HG02623 (cell line): ENCODE results near the gene HOXC6.
"Not testable (repeated sequence)": the region's sequence is repeated elsewhere in the genome, so short reads cannot be mapped to it uniquely, and the experiment has no call there.

Experiments
- ATAC-seq: cut with Tn5 transposase; IDR thresholded peaks from one replicate; pipeline ENCODE4 v1.9.1; 2021; ENCODE audit warnings: moderate library complexity; ENCODE audit not compliant: unreplicated experiment

The HOXC6 gene

DNA sequence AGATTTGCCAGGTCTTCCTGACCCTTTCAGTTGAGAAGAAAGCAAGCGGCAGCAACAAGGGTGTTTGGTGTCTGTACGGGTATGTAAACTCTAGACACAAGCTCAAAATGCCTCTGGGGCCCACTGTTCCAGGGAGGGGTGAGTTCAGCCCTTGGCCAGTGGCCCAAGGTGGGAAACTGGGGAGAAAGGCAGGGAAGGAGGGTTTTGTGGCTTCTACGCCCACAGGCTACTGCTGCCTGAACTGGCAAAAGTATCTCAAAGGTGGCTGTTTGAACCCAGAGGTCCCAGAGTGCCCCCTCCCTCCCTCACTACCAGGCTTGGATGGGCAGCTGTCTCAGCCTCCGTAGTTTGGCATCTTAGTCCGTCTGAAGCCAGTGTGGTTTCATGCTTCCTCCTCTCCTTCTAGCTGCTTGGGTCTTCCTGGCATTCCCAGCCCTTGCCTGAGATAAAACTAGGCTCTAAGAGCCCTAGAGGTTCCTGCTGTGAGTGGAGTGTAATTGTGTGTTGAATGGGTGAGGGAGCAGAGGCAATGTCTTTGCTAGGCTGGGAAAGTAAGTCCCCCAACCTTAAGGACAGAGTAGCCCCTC, 10.1 kb downstream of the HOXC6 start:
- no peak for ATAC-seq

DNA sequence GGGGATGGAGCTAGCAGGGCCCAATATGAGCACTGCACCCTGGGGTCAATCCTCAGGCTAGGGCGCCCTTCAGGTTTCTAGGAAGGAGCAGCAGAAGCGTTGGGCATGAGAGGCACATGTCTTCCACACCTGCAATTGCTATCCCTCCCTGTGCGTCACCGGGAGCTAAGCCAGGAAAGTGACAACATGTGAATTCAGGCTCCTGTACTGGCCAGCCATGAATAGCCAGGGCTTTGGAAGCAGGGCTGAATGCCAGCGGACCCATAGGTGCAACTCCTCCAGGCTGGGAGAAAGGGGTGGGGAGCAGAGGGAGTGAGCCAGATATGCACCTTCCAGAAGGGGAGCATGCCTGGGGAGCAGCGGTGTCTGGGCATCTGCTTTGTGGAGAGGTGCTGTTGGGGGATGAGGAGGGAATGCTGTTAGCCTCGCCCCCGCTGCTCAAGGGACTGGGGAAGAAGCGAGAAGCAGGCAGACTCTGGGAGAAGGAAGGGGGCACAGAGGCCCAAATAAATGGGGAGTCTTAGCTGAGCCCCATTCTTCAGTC, 10.7 kb downstream of the HOXC6 start:
- no peak for ATAC-seq

DNA sequence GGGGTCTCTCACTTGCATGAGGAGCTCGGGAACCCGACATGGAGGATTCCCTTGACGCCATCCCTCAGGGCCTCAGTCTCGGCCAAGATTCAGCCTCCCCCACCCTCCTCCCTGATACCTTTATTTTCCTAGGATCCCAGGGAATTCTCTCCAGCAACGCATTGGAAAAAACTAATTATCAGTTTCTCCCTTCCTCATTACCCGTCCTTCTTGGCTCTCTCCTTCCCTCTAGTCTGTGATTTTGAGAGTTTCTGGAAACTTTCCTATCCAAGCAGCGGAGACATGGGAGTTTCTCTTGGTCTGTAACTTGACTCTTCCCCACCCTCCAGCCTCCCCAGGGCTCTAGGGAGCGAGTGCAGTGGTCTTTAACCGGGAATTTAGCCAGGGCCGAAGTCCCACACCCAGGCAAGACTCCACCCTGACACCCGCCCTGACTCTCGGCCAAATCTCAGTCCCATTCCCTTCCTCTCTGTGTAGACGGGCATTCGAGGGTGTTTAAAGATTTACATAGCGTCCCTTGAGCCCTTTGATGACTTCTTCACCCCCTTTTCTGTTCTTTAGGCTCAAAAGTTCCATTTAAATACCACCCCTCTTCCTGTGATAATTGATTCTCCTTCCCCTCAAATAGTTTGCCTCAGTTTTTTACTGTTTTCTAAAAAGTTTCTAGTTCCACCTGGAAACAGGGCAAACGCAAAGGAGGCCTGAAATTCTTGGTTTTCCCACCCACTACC, 11.3 kb downstream of the HOXC6 start:
- ATAC-seq = no peak

DNA sequence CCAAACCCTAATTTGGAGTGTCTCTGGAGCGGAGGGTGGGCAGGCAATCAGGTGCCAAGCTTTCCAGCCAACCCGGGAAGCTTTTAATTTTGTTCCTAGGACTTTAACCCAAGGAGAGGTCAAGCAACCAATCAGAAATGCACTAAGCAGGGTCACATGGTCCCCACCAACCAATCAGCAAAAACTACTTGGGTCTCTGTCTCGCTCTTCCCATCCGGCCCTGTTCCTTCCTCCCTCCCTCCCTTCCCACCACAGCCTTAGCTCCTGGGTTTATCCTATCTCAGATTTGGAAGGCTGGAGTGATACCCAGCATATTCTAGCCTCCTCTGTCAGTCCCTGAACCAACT, 11.9 kb downstream of the HOXC6 start:
- ATAC-seq = no peak

DNA sequence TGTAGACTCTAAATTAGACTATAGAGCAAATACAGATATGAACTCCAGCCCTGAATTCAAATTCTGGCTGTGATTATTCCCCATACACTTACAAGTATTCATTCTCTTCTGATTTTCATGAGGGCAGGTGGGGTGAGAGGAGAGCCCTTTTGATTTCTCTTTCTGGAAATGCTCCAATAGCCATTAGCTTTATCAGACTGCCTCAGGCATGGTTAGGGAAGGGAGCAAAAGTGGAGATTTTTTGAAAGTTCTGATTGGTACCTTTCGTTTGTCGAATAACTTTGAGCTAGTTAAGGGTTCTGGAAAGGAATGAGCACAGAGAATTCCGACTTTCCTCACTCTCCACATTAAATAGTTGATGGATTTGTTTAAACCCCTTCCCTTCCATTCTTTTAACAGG, 12.4 kb downstream of the HOXC6 start:
- no peak for ATAC-seq

DNA sequence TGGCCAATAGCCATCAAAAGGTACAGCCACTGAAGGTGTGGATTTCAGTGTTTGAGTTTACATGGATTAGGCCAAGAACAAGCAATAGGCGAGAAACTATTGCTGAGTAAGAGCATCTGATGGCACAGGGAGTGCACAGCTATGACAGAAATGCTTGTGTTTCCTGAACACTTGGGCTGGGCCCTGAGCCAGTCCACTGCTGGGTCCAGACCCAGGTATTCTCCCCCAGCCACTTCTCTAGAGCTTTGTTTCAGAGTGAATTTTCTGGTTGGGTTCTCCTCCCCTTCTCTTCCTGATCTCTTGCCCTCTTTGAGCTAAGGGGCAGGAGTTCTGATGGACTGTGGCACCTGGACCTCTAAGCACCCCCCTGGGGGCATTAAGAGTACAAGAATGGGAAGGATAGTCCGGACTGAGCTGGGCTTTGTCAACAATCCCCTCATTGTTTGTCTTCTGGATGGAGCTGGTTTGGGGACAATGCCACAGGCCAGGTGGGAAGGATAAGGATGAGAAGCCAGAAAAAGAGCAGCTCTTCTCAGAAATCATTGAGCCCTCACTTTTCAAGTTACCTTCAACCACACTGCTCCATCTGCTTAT, 13.0 kb downstream of the HOXC6 start:
- ATAC-seq = no peak

DNA sequence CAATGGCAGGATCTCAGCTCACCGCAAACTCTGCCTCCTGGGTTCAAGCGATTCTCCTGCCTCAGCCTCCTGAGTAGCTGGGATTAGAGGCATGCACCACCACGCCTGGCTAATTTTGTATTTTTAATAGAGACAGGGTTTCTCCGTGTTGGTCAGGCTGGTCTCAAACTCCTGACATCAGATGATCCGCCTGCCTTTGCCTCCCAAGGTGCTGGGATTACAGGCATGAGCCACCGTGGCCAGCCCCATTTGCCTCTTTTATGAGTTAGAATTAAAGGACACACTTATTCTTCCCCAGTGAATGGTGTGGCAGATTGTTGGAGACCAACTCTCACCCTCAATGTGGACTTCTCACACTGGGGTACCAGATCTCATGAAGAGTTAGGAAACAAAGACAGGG, 13.8 kb downstream of the HOXC6 start:
- not testable (repeated sequence) for ATAC-seq

DNA sequence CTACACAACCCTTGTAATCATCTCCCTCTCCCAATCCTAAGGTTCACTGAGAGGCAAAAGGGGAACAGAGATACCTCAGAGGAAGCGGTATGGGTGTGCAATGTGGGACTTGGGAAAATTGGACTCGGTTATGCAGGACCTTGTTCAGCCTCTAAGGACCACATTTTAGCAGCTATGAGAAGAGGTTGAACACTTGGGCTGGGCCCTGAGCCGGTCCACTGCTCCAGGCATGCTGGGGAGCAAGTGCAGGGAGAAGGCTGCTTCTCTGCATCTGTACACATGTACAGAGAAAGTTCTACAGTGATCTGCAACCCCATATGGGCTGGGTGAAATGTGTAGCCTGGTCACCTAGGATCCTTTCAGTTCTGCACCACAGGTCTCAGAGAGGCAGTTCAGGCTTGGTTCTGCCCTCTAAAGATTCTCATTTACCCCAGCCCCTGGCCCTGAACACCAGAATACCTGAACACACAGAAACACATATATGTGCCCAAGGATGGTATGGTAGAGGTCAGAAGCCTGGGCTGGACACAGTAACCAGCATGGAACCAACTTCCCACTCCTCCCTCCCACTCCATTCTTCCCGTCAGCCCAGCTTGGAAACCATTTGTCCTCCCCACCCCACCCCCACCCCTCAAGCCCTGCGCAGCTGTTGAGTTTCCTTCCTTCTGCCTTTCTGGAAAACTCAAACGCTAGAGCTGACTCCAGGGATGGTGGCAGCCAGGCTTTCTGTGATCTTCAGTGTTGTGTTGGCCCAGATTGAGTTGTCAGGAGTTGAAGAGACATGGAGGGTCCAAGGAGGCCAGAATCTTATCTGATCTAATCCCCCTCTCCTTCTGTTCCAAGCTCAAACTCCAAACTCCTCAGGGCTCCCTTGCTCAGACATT, 15.0 kb downstream of the HOXC6 start:
- no peak for ATAC-seq

DNA sequence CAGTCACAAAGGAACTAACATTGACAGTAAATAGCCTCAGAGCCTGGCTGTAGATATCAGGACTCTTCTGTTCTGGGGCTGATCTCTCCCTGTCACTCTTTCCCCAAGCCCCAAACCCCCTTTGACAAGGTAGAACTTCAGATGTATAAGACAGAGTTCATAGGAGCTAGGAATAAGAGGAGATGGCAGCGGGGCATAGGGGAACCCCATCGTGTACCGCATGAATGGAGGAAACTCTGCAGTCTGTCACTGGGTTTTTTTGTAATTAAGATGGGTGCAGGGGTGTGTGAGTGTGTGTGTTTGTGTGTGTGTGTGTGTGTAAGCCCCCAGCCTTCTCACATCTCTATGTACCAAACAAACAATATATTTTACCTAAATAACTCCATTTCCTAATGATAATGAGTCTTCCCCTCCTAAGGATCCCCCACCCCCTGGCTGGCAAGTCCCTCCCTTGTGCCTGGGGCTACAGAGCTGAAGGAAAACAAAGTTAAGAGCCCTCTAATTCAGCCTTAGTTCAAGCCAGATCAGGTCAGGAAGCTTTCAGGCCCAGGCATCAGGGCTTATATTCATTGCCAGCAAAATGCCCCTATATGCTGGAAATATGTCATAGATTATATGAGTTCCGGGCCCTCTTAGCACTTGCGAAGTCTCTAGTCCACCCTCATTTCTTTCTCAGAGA, 16.3 kb downstream of the HOXC6 start:
- no peak for ATAC-seq

DNA sequence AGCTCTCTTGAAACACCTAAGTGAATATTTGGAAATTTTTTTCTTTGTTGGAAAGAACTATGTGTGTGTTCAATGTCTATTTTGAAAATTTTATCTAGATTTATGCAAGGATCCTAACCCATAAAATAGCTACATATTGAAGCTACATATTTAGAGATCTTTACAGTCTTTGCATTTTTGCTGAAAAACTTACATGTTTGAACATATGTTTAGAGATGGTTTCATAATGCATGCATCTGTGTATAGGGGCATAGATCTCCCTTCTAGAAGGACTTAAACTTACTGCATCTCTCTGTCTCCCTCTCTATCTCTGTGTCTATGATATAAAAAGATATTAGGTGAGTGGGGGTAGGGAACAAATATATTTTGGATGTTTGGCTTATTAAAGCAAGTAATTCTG, 17.2 kb downstream of the HOXC6 start:
- no peak for ATAC-seq

DNA sequence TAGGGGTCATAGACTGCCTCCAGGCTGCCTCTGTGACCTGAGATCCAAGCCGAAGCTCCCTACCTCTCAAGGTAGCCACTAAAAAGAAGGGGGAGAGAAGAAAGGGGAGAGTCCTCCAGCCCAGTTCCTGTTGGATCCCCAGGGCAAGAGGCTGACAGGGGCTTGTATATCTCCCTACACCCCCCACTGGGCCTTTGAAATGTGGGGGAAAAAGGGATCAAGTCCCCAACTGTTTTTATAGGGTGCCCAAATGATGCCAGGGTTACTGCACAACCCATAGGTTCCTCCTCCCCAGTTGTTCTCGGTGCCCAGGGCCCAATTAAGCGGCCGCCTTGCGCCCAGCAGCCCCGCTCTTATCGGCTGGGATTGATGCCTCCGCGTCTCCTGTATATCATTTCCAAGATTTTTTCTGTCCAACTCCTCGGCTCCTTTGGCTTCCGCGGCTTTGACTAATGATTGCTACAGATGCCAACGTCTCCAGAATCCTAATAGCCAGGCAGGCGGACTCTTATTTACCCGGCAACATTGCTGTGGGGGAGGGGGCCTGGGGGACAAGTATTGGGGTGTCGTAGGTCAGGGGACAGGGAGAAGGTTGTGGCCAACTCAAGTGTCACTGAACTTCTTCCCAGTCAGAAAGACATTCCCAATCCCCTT, 17.8 kb downstream of the HOXC6 start:
- no peak for ATAC-seq

DNA sequence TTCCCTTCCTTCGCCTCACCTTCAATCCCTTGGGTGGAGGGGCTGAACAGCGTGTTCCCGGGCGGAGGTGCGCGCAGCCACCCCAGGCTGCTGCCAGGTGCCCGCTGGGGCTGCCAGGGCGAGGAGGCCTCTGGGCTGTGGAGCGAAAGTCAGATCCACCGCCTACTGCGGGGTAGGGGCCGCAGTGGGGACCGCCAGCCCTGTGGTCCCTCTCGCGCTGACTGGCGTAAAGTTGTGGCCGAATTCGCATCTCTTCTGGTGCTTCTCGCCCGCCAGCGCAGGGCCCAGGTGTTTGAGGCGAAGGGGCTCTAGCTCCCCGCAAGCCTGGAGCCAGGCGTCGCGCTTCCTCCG, 18.5 kb downstream of the HOXC6 start:
- no peak for ATAC-seq

DNA sequence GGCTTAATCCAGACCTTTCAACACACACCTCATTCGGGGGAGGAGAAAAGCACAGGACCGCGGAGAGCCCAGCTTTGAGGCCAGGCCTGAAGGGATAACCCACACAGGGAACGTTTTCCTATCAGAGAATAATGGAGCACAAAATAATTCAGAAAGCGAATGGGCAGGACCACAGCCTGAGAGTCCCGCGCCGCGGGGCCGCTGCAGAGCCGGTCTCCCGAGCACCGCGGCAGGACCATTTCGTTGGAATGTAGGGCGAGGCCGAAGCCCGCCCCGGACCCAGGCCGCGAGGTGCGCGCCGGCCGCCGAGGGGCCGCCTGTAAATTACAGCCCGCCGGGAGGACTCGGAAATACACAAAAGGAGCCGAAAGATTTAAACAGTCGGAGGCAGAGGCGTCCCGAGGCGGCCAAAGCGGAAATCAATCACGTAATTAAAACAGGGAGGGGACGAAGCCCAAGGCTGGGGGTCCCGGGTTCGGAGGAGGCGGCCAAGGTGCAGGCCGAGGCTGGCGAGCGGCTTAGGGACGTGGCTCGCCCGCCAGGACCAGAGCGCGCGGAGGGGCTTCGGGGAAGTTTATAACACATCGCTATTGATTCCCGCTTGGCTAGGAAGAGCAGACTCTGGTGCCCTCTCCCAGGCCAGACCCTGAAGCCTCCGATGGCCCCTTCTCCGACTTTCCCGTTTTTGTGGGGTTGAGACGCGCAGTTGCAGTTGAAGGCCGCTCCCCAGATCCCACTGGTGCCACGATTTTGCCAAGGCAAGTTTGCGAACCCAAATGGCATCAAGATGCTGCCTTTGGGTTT, 19.1 kb downstream of the HOXC6 start:
- ATAC-seq = no peak

DNA sequence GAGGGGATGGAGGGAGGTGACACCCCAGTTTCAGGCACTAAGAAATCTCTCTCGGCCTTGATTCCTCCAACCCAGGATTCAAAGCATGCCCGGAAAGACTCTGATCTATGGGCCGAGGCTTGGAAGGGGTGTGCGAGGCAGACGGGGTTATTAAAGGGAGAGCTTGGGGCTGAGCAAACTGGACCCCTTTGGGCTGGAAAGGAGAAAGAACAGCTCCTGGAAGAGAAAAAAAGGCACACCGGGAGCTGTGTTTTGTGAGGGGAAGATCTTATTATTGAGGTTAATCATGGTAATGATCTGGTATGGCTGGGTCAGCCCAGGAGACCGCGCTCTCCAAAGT, 19.7 kb downstream of the HOXC6 start:
- no peak for ATAC-seq

DNA sequence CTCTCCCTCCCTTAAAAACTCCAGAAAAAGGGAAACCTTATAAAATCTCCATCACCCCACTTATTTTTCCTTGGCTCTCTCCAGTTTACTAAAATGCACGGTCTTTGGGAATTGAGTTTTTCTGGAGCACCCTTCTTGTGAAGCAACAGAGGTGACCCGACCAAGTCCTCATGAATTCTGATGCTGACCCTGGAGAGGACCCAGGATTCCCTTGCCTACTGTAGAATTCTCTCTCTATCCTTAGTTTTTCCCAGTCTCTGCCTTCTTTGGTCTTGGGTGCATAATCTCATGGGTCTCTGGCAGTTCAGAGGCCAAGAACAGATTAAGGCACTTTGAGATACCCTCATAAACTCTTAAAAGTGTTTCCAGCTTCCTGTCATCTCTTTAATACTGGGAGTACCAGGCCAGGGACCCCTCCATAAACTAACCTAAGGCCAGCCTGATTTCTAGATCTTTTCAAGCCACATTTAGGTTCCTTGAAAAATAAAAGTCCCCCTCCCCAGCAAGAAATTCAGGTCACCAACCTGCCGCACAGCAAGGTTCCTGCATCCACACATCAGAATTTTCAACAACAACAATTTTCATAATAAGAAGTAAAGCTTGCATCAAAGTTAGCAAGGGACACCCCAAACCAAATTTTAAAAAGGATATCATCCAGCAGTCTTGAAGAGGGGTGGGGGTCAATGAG, 20.3 kb downstream of the HOXC6 start:
- no peak for ATAC-seq

DNA sequence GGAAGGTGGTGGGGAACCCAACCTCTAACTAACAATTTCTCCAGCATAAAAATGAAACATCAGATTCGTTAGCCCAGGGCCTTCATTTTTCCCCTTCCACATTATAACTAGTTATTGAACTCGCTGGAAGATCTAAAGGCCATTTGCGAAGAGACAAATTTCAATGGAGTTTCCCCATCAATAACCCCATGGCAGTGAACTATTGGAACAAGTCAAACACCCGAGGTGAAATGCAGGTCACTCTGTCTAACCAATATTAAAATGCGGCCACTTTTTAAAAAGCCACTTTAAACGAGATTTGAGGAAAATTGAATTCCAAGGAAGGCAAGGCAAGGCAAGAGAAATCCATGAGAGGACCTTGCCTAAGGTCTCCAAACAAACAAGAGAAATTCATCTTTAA, 20.9 kb downstream of the HOXC6 start:
- no peak for ATAC-seq

DNA sequence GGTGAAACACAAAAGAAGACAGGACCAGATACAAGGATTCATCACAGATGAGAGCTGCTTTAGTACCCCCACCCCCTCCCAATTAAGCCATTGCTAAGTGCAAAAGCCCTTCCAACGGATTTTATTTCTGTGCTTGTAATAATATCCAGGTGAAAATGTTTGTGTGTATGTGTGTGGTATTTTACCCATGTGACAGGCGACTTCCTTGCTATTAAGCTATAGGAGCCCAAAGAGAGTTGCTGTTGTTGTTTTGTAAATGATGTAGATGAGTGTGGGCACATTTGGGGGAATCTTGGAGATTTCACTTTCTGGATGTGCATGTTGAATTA, 22.2 kb downstream of the HOXC6 start:
- no peak for ATAC-seq

DNA sequence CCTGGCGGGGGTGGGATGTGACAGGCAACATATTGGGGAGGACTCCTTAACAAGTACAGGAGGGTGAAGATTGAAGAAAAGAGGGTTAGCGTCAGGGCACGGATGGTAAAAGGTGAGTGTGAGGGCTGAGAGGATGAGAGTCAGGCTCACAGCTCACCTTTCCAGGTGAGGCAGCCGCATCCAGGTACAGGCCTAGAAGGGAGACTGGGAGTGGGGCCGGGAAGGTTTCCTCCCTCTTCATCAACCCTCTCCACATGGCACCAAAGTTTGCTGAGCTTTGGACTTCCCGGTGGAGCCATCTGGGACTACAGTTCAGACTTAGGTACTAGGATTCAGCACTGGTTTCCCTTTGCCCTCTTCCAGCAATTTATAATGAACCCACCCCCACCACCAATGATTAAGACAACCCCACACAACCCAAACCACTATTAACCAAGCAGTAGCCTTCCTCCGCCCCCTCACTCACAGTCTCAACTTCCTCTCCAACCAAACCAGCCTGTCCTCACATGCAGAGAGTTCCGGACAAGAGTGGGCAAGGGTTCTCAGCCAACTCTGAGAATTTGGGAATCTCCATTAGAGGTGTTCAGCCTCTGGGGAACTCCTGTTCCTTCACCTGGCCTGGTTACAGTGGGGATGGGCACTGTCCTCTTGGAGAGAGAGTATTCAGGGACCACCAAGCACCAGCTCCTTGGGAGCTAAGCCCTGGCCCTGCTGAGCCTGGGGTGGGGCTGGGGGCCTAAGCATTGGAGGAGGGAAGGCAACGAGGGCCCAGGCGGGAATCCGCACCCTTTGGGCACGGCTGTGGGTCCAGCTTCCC, 23.0 kb downstream of the HOXC6 start:
- no peak for ATAC-seq
